ENCODE measurements around the gene MAN2A2.

- no peak for TF ChIP-seq FOXP4 (CRISPR knock-in tag; IDR thresholded peaks at IDR 0.05)
- no peak for TF ChIP-seq CTCF (IDR thresholded peaks at IDR 0.05)
- TF ChIP-seq HMGXB4 (CRISPR knock-in tag; IDR thresholded peaks at IDR 0.05): no peak
- no peak for TF ChIP-seq ETV6 (CRISPR knock-in tag; IDR thresholded peaks at IDR 0.05)
- TF ChIP-seq GRHL2 (CRISPR knock-in tag; IDR thresholded peaks at IDR 0.05; ENCODE audit: insufficient replicate concordance, severe bottlenecking): no peak
- no peak for TF ChIP-seq PRRX2 (CRISPR knock-in tag; IDR thresholded peaks at IDR 0.05)
Measured at GRCh38 chr15:90970274-90970673, 67.2 kb downstream of the MAN2A2 start.

Data from WTC11 (cell line).